Activated naive CD4-positive, alpha-beta T cell treated with anti-CD3 and anti-CD28 coated beads, Interleukin-2, amount 10 ng/mL, durations not matched to agents 5 hours and 36 hours (primary cell): ENCODE measurements around the gene ZNF648. TPM values are rescaled to one million over a fixed set of nuclear protein-coding genes. Genes with fewer than 3 reads are reported as not detected.

ENCODE experiments used
- total RNA-seq, 2 experiments: library from RNA; stranded (reverse); gene quantifications; one replicate each; pipeline ENCODE4 v1.2.3, GENCODE V29; 2021

ZNF648 gene
- not detected for total RNA-seq

DNA sequence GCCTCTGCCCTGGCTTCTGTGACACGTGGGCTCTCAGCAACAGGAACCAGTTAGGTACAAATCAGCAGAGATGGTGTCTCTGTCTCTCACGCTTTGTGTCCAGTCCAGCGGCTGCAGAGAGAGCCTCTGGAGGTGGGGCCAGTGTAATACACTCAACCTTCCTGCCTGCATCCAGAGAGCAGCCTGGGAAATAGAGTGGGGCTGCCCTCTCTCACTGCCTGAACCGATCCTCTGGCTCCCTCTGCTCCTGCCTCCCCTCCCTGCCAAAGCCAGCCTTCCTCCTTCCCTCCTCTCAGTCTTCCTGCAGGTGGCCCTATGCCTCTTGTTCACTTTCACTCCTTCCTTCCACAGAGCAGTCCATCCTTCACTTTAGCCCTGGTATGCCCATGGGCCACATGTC, at the start of gene ZNF648:
Gene ZNF648 (minus strand): TSS at position 119 of the 400 bp plus-strand sequence. CDS start 3,702 bp downstream, outside the sequence.

